ENCODE measurements around the gene PXYLP1. TPM values are rescaled to one million over a fixed set of nuclear protein-coding genes. Genes with fewer than 3 reads are reported as not detected.
A peak's percentile ranks its signal among the peaks of the same experiment; 100 is the strongest.

The PXYLP1 gene
- total and polyA plus RNA-seq, 9 of the 15 experiments (the other 6 are each of a cell fraction or from before 2014, with no cell fraction given) = 0.80 to 2.9 (median 1.3) TPM

GRCh38 chr3:141312354-141313092 is 80.9 kb downstream of the PXYLP1 start (continued):
- no peak for TF ChIP-seq USF2 (CRISPR knock-in tag; IDR thresholded peaks at IDR 0.05)
- TF ChIP-seq SMC3 (conservative IDR thresholded peaks at IDR 0.05; ENCODE audit: insufficient read depth, low read depth, low read length) = no peak
- TF ChIP-seq ZFX (CRISPR knock-in tag; IDR thresholded peaks at IDR 0.05) = no peak
- peak; percentile 99 for TF ChIP-seq HIVEP1 (CRISPR knock-in tag; IDR thresholded peaks at IDR 0.05)
- TF ChIP-seq ZNF511 (CRISPR knock-in tag; IDR thresholded peaks at IDR 0.05) = no peak
- TF ChIP-seq HDAC6 (IDR thresholded peaks at IDR 0.05; ENCODE audit: low read depth, low read length) = no peak
- peak in 2 of 3 experiments; percentile 56 to 67 for TF ChIP-seq YY1 (IDR thresholded peaks at IDR 0.05; ENCODE audit: borderline replicate concordance in 1 of 3, control insufficient read depth in 1 of 3, extremely low read depth in 1 of 3, insufficient read depth in 3 of 3, insufficient read length in 1 of 3, insufficient replicate concordance in 2 of 3, low read depth in 1 of 3, low read length in 2 of 3)
- 0 out of 2 replicates have a peak, but pooled peaks have one; percentile 50 for TF ChIP-seq RNF2 (IDR thresholded peaks at IDR 0.05)
- TF ChIP-seq MCM5 (IDR thresholded peaks at IDR 0.05; ENCODE audit: low read depth) = no peak
- TF ChIP-seq RB1 (IDR thresholded peaks at IDR 0.05; ENCODE audit: low read depth) = no peak
- TF ChIP-seq ETV6 (IDR thresholded peaks at IDR 0.05; ENCODE audit: borderline replicate concordance in 1 of 2, low read depth in 2 of 2, low read length in 1 of 2) = no peak
- no peak for TF ChIP-seq ETV6 (CRISPR knock-in tag; IDR thresholded peaks at IDR 0.05; ENCODE audit: borderline replicate concordance)
- peak; percentile 92; the same call in 1 of the 2 replicates for TF ChIP-seq ZNF347 (CRISPR knock-in tag; IDR thresholded peaks at IDR 0.05; ENCODE audit: low read depth)
- no peak for TF ChIP-seq XRCC3 (IDR thresholded peaks at IDR 0.05)
- TF ChIP-seq CBX2 (IDR thresholded peaks at IDR 0.05; ENCODE audit: insufficient read depth, low read length, poor library complexity, severe bottlenecking) = no peak
- TF ChIP-seq ZNF318 (IDR thresholded peaks at IDR 0.05; ENCODE audit: borderline replicate concordance in 1 of 2, low read depth in 1 of 2) = no peak
- TF ChIP-seq SNRNP70 (optimal IDR thresholded peaks at IDR 0.05; ENCODE audit: low read depth, low read length) = no peak

All from K562 (cell line).